ENCODE results near the gene KRTAP13-4. TPM values are rescaled to one million over a fixed set of nuclear protein-coding genes. Genes with fewer than 3 reads are reported as not detected.

Gene KRTAP13-4
- not detected for total RNA-seq

- Mint-ChIP-seq H3K4me1 (no peaks in the 10 kb centered on the region), H3K27me3 (peaks cover 4% of the 10 kb centered on the region), H3K36me3 (no peaks in the 10 kb centered on the region), H3K4me3 (no peak within 1 kb of the TSS), H3K27ac (no peak within 1 kb of the TSS), H3K9me3 (no peaks in the 10 kb centered on the region)
- DNase-seq, result no peak
- POLR2A ChIA-PET, result no interaction called here
- ATAC-seq (ENCODE audit: low read depth), result no peak
Measured at GRCh38 chr21:30430170-30430655, at the start of gene KRTAP13-4. Gene KRTAP13-4, plus strand, starts transcription at chr21:30430220. Its CDS starts 56 bp downstream, at chr21:30430276.

GRCh38 chr21:30382201-30382600 is 47.8 kb upstream of the KRTAP13-4 start:
- no peaks in the 10 kb centered on the region for H3K4me1 Mint-ChIP-seq
- POLR2A ChIA-PET, result no interaction called here
- DNase-seq (no peak), ATAC-seq (ENCODE audit: low read depth) (no peak)
- H3K27ac Mint-ChIP-seq, result no peak overlapping the region
- no peaks in the 10 kb centered on the region for H3K36me3 Mint-ChIP-seq
- H3K27me3 Mint-ChIP-seq, result peaks cover 3% of the 10 kb centered on the region
- H3K9me3 Mint-ChIP-seq, result no peaks in the 10 kb centered on the region
- H3K4me3 Mint-ChIP-seq, result no peak overlapping the region

GRCh38 chr21:30391492-30392025 is 38.5 kb upstream of the KRTAP13-4 start:
- H3K9me3 Mint-ChIP-seq, result peaks cover 6% of the 10 kb centered on the region
- no peak for DNase-seq

GRCh38 chr21:30395731-30396130 is 34.3 kb upstream of the KRTAP13-4 start, which contains the start of gene KRTAP13-1:
Gene KRTAP13-1, plus strand, starts transcription at chr21:30396031. Its CDS starts 56 bp downstream, at chr21:30396087.
- POLR2A ChIA-PET, result no interaction called here
- no peaks in the 10 kb centered on the region for H3K36me3 Mint-ChIP-seq
- ATAC-seq (ENCODE audit: low read depth) (no peak), DNase-seq (no peak)
- no peaks in the 10 kb centered on the region for H3K4me1 Mint-ChIP-seq
- H3K27me3 Mint-ChIP-seq, result peaks cover 1% of the 10 kb centered on the region
- H3K27ac Mint-ChIP-seq, result no peak within 1 kb of the TSS
- H3K4me3 Mint-ChIP-seq, result no peak within 1 kb of the TSS
- peaks cover 1% of the 10 kb centered on the region for H3K9me3 Mint-ChIP-seq

More at GRCh38 chr21:30391492-30392025, 38.5 kb upstream of the KRTAP13-4 start:
- no peak overlapping the region for H3K4me3 Mint-ChIP-seq
- H3K27ac Mint-ChIP-seq, result no peak overlapping the region
- H3K36me3 Mint-ChIP-seq, result no peaks in the 10 kb centered on the region
- POLR2A ChIA-PET, result no interaction called here
- no peak for ATAC-seq (ENCODE audit: low read depth)
- H3K4me1 Mint-ChIP-seq, result no peaks in the 10 kb centered on the region
- no peaks in the 10 kb centered on the region for H3K27me3 Mint-ChIP-seq

GRCh38 chr21:30408782-30409494 is 21.1 kb upstream of the KRTAP13-4 start:
- Mint-ChIP-seq H3K36me3 (no peaks in the 10 kb centered on the region), H3K4me1 (no peaks in the 10 kb centered on the region), H3K9me3 (no peaks in the 10 kb centered on the region), H3K27me3 (peaks cover 2% of the 10 kb centered on the region), H3K27ac (no peak overlapping the region), H3K4me3 (peak overlapping the region; percentile 18)
- POLR2A ChIA-PET, result no interaction called here
- peak; percentile 29 for DNase-seq
- no peak for ATAC-seq (ENCODE audit: low read depth)

- H3K4me1 Mint-ChIP-seq, result no peaks in the 10 kb centered on the region
- no peaks in the 10 kb centered on the region for H3K36me3 Mint-ChIP-seq
- DNase-seq (no peak), ATAC-seq (ENCODE audit: low read depth) (no peak)
- H3K9me3 Mint-ChIP-seq, result peaks cover 4% of the 10 kb centered on the region
- no peaks in the 10 kb centered on the region for H3K27me3 Mint-ChIP-seq
- no peak overlapping the region for H3K4me3 Mint-ChIP-seq
- H3K27ac Mint-ChIP-seq, result no peak overlapping the region
- POLR2A ChIA-PET, result no interaction called here
Measured at GRCh38 chr21:30415993-30416392, 14.0 kb upstream of the KRTAP13-4 start.

- Mint-ChIP-seq H3K27me3 (no peaks in the 10 kb centered on the region), H3K36me3 (no peaks in the 10 kb centered on the region), H3K27ac (no peak within 1 kb of the TSS), H3K4me3 (no peak within 1 kb of the TSS), H3K9me3 (no peaks in the 10 kb centered on the region), H3K4me1 (no peaks in the 10 kb centered on the region)
- POLR2A ChIA-PET, result no interaction called here
- no peak for ATAC-seq (ENCODE audit: low read depth)
- no peak for DNase-seq
Measured at GRCh38 chr21:30425826-30426225, 4.2 kb upstream of the KRTAP13-4 start, which contains the start of gene KRTAP13-3. Gene KRTAP13-3, minus strand, starts transcription at chr21:30425926. Its CDS starts 14 bp downstream, at chr21:30425912.

GRCh38 chr21:30426731-30427130 is 3.3 kb upstream of the KRTAP13-4 start:
- ATAC-seq (ENCODE audit: low read depth), result no peak
- H3K4me3 Mint-ChIP-seq, result no peak overlapping the region
- H3K27me3 Mint-ChIP-seq, result no peaks in the 10 kb centered on the region
- DNase-seq, result no peak
- H3K4me1 Mint-ChIP-seq, result no peaks in the 10 kb centered on the region
- no peaks in the 10 kb centered on the region for H3K9me3 Mint-ChIP-seq
- POLR2A ChIA-PET, result no interaction called here
- H3K36me3 Mint-ChIP-seq, result no peaks in the 10 kb centered on the region
- H3K27ac Mint-ChIP-seq, result no peak overlapping the region

GRCh38 chr21:30434033-30434631 is 4.1 kb downstream of the KRTAP13-4 start:
- Mint-ChIP-seq H3K27ac (no peak overlapping the region), H3K27me3 (peaks cover 4% of the 10 kb centered on the region), H3K36me3 (no peaks in the 10 kb centered on the region), H3K4me1 (no peaks in the 10 kb centered on the region), H3K9me3 (no peaks in the 10 kb centered on the region), H3K4me3 (no peak overlapping the region)
- POLR2A ChIA-PET, result no interaction called here
- DNase-seq (no peak), ATAC-seq (ENCODE audit: low read depth) (peak; percentile 47)

GRCh38 chr21:30437010-30437565 is 7.1 kb downstream of the KRTAP13-4 start:
- Mint-ChIP-seq H3K9me3 (no peaks in the 10 kb centered on the region), H3K4me3 (no peak overlapping the region), H3K36me3 (no peaks in the 10 kb centered on the region), H3K4me1 (no peaks in the 10 kb centered on the region), H3K27ac (no peak overlapping the region), H3K27me3 (peaks cover 4% of the 10 kb centered on the region)
- no peak for DNase-seq
- no peak for ATAC-seq (ENCODE audit: low read depth)
- POLR2A ChIA-PET, result no interaction called here

GRCh38 chr21:30439975-30440374 is 10.0 kb downstream of the KRTAP13-4 start, which contains the start of gene KRTAP15-1:
Gene KRTAP15-1, plus strand, starts transcription at chr21:30440275. Its CDS starts 53 bp downstream, at chr21:30440328.
- no peaks in the 10 kb centered on the region for H3K36me3 Mint-ChIP-seq
- H3K27ac Mint-ChIP-seq, result no peak within 1 kb of the TSS
- ATAC-seq (ENCODE audit: low read depth) (no peak), DNase-seq (no peak)
- no peaks in the 10 kb centered on the region for H3K27me3 Mint-ChIP-seq
- H3K4me3 Mint-ChIP-seq, result no peak within 1 kb of the TSS
- POLR2A ChIA-PET, result no interaction called here
- no peaks in the 10 kb centered on the region for H3K4me1 Mint-ChIP-seq
- H3K9me3 Mint-ChIP-seq, result no peaks in the 10 kb centered on the region

GRCh38 chr21:30443226-30443625 is 13.2 kb downstream of the KRTAP13-4 start:
- H3K9me3 Mint-ChIP-seq, result no peaks in the 10 kb centered on the region
- no peaks in the 10 kb centered on the region for H3K27me3 Mint-ChIP-seq
- no peaks in the 10 kb centered on the region for H3K36me3 Mint-ChIP-seq
- DNase-seq (no peak), ATAC-seq (ENCODE audit: low read depth) (no peak)
- POLR2A ChIA-PET, result no interaction called here
- peaks cover 3% of the 10 kb centered on the region for H3K4me1 Mint-ChIP-seq
- H3K4me3 Mint-ChIP-seq, result no peak overlapping the region
- H3K27ac Mint-ChIP-seq, result no peak overlapping the region

- POLR2A ChIA-PET, result no interaction called here
- DNase-seq (no peak), ATAC-seq (ENCODE audit: low read depth) (no peak)
- no peaks in the 10 kb centered on the region for H3K36me3 Mint-ChIP-seq
- no peaks in the 10 kb centered on the region for H3K27me3 Mint-ChIP-seq
- H3K27ac Mint-ChIP-seq, result no peak overlapping the region
- peaks cover 3% of the 10 kb centered on the region for H3K4me1 Mint-ChIP-seq
- H3K9me3 Mint-ChIP-seq, result no peaks in the 10 kb centered on the region
- no peak overlapping the region for H3K4me3 Mint-ChIP-seq
Measured at GRCh38 chr21:30444204-30444603, 14.2 kb downstream of the KRTAP13-4 start.

Data from activated naive CD8-positive, alpha-beta T cell treated with anti-CD3 and anti-CD28 coated beads, Interleukin-2, amount 10 ng/mL, durations not matched to agents 7 days and 5 days (primary cell).